SW 1271 (cell line): Measurements from ENCODE around the gene FAF1.

Experiments used
- DNase-seq, 2 experiments: peaks; one replicate each; lab custom pipeline; 2025; lab: John Stamatoyannopoulos, UW

The FAF1 gene

GRCh38 chr1:50427086-50427817 is 532.8 kb downstream of the FAF1 start:
- DNase-seq = no peak

- DNase-seq = no peak
Observed at GRCh38 chr1:50426702-50427085, 533.4 kb downstream of the FAF1 start.

DNA sequence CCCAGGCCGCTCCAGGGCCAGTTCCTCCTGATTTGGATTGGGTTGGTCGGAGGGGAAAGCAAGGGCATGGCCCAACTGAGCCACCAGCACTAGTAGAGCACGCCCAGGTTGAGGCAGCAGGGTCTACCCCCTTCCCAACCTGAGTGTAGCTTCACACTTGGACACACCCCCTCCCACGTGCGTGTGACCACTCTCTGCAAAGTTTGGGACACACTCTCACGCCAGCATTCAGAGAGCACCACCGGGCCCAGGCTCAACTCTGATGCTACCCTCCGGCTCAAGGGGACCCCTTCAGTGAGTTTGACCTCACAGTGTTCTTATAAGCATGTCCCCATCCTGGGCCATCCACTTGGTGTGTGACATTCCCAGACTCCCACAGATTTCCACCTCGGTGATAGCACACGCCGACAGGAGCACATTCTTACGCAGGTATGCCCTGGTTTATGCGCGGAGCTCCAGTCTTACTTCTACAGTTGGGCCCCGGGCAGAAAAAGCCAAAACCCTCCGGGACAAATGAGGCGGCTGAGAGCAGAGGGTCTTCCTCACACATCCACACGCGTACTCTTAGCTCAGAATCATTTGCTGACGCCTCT is 533.9 kb downstream of the FAF1 start:
- no peak for DNase-seq

DNA sequence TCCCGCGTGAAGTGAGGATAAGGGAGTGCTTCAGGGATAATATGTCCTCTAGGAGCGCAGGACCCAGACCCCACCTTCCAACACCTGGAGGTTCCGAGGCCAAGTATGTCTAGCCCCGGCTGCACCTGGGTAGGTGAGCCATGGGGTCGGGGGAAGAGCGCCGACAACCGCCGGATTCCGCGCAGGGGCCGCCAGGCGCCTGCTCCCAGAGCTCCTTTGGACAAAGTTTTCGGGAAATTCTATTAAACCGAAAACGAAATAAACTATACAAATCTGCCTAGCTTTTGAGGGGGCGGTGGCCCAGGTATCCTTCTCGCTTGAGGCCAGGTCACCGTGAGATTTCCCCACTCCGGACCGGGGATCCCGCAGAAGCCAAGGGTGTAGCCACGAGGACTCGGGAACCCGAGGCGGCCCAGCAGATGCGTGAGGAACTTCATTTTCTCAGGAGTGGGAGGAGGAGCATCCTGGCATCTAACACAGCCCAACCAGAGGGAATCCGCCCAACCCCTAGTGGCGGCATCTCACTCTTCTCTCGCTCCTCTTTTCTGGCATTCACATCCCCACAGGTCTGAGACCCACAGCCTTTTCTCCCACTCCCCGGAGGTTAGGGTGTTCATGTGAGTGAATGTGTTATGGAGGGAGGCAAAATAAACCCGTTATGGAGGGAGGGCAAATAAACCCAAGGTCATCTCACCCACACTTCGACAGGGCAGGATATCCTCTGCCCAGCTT is 534.5 kb downstream of the FAF1 start:
- no peak for DNase-seq

GRCh38 chr1:50424884-50425375 is 535.1 kb downstream of the FAF1 start:
- no peak for DNase-seq

DNA sequence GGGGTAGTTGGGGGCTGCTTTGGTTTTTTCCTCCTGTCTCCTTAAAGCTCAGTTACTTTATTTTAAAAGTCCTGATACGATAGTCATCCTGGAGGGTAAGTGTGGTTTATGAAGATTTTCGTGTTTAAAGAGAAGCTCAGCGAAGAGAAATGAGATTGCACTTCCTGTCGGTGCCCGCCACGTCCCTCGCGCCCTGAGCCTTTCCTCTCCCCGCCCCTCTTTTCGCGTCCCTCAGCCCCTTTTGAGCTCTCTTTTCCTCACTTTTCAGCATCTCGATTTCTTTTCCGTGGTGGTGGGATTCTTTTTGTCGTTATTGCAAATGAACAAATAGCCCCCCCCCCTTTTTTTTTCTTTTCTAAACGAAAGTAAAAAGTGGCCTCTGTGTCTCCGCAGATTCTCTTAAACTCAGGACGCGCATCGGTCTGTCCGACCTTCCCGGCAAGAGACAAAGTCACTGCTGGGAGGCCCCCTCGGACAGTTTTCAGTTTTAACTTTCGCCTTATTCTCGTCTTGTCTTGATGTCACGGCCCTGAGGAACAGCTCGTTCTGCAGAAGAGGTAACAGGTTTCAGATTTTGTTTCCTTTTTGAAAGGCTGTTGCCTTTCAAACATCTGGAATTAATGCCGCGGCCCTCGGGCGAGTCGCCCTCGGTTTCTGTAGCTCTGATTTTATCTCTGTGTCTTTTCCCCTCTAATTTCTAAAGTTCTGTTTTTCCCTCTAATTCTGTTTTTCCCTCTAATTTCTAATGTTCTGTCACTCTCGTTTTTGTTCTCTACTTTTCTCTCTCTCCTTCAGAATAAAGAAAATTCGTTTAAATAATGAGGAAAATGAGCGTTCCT is 535.8 kb downstream of the FAF1 start:
- DNase-seq = no peak

DNA sequence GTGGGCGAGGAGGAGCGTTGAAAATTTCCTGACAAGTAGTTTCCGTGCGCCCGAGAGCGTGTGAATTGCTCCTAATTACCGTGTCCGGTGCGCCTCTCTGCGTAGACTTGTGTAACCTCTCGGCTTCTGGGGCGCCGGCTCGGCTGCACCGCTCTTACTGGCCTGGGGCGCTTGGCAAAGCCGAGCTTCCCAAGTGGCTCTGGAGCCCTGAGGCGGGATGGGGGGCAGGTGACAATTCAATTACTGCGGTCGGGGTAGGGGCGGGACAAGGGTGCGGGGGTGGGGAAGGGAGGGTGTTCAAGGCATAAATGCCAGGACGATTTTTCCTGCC is 536.4 kb downstream of the FAF1 start:
- no peak for DNase-seq

DNA sequence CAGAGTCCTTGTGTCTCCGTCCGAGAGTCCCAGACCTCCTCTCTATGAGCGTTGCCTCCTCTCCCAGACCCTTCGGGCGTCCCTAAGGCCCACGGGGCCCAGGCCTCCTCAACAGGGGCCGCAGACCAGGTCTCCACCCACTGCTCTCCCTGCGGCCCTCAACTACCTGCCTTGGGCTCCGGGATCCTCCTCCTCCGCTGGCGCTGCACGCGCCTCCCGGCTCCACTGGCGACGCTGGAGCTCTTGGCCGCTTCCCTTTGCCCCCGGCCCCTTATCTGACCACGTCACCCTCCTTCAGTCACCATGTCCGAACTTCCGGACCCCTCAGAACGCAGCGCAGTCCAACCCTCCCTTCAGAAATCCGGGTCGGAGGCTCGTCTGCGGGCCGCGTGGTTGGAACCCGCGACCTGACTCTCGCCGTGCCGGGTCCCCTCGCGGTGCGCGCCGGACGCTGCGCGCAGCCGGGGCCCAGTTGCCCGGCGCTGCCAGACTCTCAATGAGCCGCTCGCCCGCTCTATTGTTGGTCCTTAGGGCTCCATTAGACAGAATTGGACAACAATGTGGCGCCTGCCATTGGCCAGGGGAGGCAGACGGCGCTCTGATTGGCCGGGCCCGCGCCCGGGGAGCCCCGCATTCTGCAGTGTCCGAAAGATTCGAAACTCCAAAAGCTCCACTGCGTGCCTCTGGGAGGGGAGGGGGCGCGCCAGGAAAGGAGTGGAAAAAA is 537.0 kb downstream of the FAF1 start, which contains the start of gene DMRTA2:
Gene DMRTA2 (minus strand): TSS at position 498 of the 724 bp plus-strand sequence. CDS start 1,907 bp downstream, outside the sequence.
- DNase-seq = no peak

DNA sequence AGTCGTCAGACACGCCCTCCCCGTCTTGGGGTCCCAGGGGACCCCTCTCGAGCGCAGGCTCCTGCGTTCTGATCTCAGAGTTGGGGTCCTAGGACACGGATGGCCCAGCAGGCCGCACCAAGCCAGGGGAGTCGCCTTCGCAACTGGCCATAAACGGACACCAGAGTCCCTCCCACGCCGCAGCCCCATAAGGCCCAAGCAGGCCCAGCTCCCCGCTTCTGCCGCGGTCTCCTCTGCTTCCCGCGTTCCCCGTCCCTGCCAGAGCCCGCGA is 537.5 kb downstream of the FAF1 start:
- DNase-seq = no peak

DNA sequence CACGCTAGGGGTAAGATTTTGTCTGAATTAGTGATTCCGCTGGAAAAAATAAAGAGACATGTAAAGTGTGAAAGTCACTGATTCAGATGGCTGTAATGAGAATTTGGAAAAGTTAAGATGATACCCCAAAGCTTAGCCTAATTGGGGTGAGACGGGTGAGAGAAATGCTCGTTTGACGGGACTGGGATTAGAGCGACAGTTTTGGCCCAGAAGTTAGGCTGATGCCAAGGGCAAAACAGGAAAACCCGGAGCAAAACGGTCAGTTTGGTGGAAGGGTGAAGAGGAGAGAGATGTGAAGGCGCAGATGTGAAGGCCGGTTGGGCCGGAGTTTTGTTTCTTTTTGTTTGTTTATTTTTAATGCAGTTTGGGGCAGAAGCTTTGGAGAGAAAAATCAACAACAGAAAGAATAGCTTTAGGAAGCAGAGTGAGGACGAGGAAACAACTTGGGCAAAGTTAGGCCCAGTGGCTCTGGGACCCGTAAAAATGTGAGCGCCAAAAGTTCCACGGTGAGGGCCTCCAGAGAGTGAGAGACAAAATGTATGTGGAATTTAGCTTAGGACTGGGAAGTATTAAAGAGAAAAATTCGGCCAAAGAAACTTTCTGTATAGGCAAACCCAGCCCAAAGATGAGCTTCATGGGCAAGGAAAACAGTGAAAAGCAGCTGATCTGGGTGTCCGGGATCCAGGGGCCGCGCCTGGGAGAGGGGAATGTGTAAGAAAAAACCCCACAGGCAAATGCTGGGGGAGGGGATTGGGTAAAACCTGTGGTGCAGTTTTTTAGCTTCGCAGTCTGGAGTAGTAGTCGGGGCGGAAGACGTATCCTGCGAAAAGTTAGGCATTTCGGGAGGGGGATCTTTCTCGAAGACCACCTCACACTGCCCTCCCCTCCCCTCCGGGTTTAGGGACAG is 538.0 kb downstream of the FAF1 start:
- DNase-seq = no peak

DNA sequence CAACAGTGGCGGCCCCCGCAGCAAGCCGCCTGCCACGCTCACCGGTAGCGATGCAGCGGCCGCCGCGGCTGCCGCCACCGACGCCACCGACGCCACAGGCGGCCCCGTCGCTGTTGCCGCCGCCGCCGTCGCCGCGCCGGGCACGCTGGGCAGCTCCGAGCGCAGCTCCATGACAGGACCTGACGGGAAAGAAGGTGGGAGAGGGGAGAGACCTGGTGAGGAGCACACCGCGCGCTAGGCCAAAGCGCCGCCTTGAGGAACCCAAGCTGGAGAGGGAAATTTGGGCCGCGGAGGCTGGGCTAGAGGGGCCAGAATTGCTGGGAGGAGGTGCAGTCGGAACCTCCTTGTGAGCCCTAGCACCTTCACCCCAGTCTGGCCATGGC is 538.7 kb downstream of the FAF1 start:
- no peak for DNase-seq

DNA sequence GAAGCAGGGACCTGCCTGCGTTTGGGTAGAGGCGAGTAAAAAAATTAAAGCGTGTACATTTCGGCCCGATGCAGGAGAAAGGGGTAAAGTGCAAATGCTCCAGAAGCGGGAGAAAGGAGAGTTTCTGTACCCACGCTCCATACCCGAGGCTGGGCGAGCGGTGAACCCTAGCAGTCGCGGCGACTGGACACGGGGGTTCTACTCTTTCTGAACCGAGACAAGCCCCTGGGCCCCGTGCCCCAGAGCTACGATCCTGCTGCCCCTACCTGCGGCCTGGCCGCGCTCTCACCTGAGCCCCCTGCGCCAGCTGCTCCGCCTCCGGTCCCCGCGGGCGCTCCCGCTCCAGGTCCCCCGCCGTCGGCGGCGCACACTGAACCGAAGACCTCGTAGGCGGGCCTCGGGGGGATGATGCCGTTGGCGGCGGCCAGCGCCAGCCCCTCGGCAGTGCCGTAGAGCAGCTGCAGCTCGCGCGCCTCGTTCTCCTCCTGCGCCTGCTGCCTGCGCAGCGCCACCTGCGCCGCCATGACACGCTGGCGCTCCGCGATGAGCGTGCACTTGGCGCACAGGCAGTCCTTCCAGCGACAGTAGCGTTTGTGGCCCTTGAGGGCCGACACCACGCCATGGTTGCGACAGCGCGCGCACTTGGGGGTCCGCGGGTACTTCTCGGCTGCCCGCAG is 539.2 kb downstream of the FAF1 start:
- DNase-seq = no peak

GRCh38 chr1:50419907-50420677 is 540.0 kb downstream of the FAF1 start:
- DNase-seq = no peak

DNA sequence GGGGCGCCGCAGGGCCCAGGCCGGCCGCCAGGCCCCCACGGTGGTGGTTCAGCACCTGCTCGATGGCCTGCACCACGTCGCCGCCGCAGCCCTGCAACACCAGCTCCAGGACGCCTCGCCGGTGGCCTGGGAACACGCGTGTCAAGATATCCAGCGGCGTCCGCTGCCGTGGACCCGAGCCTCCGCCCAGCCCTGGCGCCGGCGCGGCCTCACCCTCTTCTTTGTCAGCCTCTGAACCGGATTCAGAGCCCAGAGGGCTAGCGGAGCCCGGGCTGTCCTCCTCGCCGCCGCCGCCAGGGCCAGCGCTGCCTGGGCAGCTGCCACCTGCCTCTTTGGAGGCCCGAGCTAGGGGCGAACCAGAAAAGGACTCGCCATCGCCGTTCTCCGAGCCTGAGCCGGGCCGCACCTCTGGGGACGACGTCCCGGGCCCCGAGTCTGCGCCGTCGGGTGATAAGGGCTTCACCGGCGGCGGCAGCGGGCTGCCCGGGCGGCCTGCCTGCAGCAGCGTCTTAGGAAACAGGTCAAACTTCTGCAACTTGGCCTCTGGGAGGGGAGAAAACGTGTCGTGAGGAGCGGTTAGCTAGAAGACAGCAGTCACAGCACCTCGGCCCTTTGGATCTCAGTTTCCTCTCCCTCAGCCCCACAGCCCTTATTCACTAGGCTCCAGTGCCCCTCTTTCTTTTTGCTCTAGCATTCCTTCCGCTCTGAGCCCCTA is 540.7 kb downstream of the FAF1 start:
- no peak for DNase-seq

GRCh38 chr1:50418600-50419109 is 541.4 kb downstream of the FAF1 start:
- DNase-seq = no peak

DNA sequence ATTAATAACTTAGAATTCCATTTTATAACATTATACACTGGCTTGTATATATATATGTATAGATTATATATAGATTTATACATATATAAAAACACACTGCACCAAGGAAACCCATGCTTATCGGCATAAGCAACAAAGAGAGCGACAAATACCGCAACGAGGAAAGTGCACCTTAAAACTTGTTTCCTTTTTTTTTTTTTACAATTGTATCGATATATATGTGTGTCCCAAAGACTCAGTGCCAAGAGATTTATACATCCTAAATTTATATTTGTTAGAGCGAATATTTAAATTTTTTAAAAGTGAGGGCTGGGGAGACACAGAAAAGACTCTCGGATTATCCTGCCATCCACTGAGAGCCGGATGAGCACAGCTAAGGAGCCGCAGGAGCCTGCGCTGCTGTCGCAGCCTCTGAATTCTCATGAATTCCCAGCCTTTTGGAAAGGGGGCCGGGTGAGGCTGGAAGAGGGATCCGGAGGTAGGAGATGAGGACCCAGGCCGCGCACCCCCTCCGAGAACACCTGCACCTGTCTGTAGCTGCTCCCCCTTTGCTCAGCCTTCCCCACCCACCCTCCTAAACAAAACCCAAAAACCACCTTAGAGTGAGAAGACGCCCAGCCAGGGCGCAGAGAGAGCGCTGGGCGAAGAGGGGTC is 542.0 kb downstream of the FAF1 start:
- no peak for DNase-seq

- no peak for DNase-seq
Observed at GRCh38 chr1:50417507-50417906, 542.6 kb downstream of the FAF1 start.
